Stimulated activated naive CD8-positive, alpha-beta T cell treated with anti-CD3 and anti-CD28 coated beads, Interleukin-15, Interleukin-2, amounts not matched to agents 100 U/mL and 50 U/mL, for 24 hours (primary cell): ENCODE data around the gene ECI2.

ENCODE experiments used
- ATAC-seq: fragments of 150-1000 bp; cut with Tn5 transposase; one replicate; pipeline ENCODE4 v1.10.0; 2021
- DNase-seq: peaks from one replicate; pipeline ENCODE4 v3.0.0; 2021

Gene ECI2, protein sequence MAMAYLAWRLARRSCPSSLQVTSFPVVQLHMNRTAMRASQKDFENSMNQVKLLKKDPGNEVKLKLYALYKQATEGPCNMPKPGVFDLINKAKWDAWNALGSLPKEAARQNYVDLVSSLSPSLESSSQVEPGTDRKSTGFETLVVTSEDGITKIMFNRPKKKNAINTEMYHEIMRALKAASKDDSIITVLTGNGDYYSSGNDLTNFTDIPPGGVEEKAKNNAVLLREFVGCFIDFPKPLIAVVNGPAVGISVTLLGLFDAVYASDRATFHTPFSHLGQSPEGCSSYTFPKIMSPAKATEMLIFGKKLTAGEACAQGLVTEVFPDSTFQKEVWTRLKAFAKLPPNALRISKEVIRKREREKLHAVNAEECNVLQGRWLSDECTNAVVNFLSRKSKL

DNA sequence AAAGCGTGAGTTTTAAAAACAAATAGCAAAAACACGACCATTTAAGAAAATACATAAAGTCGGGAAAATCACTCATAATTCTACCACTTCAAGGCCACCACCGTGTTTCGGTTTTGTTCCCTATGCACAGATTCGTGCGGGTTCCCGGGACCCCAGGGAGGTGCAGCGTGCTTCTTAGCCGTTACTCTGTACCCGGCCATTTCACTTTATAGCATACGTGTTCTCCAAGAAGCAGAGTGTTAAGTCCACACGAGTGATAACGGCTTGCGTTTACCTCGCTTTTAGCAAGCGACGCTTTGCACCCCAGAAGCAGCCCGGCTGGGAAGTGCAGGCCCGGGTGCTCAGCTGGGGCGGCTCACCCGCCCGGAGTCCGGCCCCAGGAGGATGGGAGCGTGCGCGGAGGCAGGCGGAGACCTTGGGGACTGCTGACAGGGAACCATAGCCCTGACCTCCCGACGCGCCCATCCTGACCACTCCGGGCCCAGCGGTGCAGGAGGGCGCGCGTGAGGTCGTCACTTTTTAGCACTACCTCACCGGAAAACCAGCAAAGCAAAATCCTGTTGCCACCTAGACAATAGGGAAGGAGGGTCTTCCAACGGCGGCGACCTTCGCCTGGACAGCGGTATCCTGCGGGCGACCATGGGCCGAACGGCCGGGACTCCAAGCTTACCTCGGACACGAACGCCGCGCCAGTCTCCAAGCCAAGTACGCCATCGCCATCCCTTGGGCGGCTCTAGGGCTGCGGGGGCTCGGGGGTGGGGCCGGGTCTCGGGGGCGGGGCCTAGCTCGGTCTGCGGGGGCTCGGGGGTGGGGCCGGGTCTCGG is at the start of gene ECI2:
Gene ECI2, minus strand, starts transcription at position 735 of the 824 bp plus-strand sequence. Its CDS starts 15 bp downstream, at position 720.
- peak; percentile 60 for ATAC-seq
- peak; percentile 62 for DNase-seq

DNA sequence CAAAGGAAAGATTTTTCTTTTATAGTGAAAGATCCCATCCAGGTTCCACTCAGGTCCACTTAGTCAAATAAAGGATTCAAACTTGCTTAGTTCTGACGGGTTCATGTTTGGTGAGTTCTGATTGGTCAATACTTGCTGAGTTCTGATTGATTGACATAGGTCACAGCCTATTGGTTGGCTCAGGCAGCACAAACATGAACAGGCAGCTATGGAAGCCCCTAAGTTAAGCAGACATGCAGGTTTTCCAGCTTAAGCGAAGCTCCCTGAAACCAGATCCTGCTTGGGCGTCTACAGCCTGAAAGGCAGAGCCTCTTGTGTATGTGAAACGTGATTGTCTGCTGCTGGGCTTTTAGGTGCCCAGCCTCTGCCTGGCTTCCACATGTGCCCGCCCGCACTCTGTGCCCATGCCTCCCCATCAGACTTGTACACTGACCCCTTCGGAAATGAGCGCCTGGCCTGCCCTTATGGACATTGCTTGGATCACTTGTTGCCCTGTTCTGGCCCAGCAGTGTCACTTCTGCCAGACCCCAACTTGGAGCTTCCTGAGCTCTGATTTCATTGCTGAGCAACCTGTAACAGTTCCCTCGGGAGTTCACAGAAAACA is 45.4 kb upstream of the ECI2 start:
- ATAC-seq: no peak
- DNase-seq: no peak

DNA sequence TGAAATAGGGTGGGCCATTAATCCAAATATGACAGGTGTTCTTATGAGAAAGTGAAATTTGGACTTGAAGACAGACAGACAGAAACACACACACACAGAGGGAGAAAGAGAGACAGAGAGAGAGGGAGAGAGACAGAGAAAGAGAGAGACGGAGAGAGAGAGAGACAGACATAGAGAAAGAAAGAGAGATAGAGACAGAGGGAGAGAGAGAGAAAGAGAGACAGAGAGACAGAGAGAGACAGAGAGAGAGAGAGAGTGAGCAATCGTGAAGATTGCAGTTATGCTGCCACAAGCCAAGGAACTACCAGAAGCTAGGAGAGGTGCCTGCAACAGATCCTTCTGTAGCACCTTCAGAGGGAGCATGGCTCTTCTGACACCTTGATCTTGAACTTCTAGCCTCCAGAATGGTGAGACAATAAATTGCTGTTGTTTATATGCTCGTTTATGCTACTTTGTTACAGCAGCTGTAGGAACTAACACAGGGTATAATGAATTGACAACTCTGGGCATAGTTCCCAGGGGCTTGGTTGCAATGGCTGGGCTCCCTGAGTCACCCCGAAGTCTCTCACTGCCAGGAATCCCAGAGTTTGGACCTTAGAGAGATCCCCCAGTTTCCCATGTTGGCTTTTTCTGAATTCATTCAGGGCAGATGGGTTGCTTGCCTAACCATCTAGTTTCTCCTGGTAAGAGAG is 44.7 kb upstream of the ECI2 start:
- no peak for ATAC-seq
- DNase-seq: no peak

DNA sequence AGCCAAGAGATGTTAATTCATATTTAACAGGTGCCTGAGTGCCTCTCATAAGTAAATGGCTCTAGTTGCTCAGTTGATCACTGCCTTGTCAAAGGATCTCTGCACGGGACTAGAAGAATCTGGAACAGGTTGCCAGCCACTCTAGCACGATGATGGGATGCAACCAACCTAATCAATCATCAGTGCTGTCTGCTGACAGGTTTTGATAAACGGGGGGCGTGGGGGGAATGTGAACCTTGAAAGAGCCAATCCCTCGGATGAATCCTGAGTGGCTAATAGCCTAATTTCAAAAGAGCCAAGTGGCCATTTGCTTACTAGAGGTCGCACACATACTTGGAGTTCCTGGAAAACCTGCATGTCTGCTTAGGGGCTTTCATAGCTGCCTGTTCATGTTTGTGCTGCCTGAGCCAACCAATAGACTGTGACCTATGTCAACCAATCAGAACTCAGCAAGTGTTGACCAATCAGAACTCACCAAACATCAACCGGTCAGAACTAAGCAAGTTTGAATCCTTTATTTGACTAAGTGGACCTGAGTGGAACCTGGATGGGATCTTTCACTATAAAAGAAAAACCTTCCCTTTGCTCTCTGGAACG is 43.5 kb upstream of the ECI2 start:
- no peak for DNase-seq
- no peak for ATAC-seq

DNA sequence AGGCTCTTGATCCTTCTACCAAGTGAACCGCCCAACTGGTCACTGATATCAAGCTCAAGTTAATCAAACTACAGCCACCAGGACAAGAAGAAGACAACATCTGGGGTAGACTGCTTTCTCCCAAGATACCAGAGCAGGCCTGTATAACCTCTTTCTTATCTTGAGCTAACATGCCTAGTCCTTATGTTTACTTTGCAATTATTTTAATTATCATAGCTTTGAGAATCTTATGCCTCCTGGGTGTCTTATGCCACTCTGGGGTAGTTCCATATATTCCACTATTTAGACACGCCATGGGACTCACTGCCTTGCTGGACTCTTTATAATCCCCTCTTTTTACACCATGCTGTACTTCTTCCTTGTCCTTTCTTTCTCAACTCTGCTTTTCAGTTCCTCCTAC is 41.5 kb upstream of the ECI2 start:
- no peak for ATAC-seq

DNA sequence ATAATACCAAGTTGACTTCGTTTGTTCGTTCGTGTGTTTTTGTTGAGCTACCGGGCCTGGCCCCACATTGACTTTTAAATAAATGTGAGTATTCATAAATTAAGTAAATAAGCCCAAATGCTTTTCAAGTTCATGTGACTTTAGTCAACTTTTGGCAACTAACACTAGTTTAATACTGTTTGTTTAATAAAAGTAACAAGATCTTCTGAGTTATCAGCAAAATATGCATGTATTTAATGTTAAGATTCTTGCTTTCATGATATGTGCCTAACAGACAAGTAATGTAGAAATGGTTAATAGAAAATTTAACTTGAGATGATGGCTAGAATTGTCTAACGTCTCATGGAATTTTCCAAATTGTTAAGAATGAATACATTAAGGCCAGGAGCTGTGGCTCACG is 38.7 kb upstream of the ECI2 start:
- DNase-seq (no peak), ATAC-seq (no peak)

More for the DNA sequence above, 41.5 kb upstream of the ECI2 start:
- DNase-seq: no peak

DNA sequence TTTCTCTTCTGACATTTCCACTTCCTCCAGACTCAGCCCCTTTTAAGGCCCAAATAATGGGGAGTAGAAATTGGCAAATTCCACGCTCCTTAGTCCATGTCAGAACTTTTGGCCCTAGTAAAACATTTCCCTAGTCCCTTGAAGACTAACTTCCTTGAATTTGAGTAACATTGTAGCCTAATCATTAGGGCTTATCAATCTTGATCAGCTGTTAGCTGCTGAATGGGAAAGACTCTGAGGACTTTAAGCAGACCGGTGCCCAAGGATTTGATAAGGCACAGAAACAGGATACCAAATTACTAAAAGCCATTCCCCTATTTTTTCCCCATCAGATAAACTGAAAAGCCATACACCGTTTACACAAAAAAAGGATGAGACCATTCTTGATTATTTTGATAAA is 37.0 kb upstream of the ECI2 start:
- DNase-seq: no peak
- ATAC-seq: no peak

DNA sequence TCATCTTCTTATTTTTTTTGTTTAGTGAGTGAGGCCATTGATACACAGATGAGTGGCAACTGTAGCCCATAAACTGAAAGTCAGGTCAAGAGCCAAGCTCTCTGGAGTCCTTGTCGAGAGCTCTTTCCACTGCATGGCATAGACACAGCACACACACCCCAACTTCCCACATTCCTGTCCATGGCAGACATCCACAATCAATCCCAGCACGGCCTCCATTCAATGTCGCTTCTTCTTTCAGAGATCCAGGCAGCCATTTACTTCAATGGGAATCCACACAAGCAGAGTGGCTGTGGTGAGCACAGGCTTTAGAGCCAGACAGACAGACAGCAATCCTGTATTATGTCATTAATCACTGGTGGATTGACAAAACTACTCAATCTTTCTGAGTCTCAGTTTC is 34.9 kb upstream of the ECI2 start:
- DNase-seq: no peak
- no peak for ATAC-seq

DNA sequence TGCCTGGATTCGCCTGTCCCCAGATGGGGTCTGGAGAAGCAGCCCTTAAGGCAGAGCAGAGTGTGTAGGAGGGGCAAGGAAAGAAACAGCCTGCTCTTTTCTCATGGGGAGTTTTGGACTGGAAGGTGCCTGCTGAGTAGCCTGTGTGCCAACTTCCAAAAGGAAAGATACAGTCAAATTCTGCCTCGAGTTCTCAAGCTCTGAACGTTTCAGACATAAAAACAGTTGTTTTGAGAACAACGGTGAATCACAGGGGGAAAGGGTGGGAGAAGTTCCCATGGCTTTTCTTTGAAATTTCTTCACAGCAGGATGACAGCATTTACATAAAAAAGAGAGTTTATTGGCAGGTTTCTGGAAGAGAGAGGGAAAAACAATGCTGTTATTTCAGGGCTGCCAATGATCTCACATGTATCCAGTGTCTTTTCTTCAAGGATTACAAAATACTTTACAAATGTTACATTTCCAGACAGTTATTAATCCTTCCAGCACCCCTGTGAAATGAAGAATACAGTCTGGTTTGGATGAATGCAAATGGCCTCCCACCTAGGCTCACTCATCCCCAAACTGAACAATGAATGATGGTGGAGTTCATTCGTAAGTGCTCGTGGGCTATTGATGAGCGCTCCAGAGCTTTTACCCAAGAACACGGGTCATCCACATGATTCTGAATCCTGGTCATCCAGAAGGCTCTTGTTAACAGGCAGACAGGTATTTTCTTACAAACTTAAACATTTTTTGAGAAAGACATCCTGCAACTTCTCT is 33.8 kb upstream of the ECI2 start:
- no peak for ATAC-seq
- DNase-seq: no peak

DNA sequence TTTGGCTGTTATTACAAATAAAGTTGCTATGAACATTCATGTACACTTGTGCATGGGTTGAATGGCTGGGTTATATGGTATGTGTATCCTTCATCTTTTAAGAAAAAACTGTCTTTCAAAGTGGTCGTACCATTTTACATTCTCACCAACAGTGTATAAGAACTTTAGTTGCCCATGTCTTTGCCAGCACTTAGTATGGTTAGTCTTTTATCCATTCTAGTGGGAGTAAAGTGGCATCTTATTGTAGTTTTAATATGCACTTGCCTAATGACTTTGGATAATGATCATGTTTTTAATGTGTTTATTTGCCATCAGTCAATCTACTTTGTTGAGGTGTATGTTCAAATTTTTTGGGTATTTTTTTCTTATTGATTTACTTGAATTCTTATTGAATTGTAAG is 32.5 kb upstream of the ECI2 start:
- no peak for ATAC-seq

DNA sequence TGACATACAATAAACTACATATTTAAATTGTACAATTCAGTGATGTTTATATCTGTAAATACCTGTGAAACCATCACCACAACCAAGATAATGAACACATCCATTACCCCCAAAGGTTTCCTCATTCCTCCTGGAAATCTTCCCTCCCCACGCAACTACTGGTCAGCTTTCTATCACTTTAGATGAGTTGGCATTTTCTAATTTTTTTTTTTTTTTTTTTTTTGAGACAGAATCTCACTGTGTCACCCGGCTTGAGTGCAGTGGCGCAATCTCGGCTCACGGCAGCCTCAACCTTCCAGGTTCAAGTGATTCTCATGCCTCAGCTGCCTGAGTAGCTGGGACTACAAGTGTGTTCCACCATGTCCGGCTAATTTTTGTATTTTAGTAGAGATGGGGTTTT is 31.7 kb upstream of the ECI2 start:
- no peak for DNase-seq
- ATAC-seq: no peak

More for the DNA sequence above, 32.5 kb upstream of the ECI2 start:
- no peak for DNase-seq

DNA sequence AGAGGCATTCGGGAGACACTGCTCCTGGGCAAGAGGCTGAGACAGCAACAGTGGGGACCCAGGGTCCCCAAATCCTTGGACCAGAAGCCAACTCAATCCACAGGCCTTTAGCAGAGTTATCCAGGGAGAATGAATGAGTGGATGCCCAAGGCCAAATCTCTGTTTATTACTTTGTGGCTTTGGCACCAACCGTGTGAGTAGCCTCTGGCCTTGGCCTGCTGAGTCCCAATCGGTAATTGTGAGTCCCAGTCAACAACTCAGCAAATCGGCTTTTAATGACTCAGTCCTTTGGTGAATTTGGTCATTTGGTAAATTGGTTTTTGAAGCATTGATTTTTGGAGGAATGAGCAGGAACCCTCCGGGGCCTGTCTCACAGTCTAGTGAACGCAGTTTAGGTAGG is 29.1 kb upstream of the ECI2 start:
- ATAC-seq (no peak), DNase-seq (no peak)

DNA sequence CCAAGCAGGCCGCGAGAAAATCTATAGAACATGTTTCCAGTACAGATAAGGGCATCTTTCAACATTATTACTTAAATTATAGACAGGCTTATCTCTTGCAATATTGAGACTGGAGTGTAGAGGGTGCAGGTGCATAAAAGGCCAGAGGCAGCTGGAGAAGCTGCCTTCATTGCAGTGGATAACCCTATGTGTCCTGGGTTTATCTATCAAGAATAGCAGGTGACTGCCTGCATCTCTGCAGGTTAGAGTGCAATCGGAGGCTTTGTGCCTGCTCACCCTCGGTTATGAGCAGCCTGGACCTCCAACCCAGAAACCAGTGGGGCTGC is 28.7 kb upstream of the ECI2 start:
- ATAC-seq (no peak), DNase-seq (no peak)

DNA sequence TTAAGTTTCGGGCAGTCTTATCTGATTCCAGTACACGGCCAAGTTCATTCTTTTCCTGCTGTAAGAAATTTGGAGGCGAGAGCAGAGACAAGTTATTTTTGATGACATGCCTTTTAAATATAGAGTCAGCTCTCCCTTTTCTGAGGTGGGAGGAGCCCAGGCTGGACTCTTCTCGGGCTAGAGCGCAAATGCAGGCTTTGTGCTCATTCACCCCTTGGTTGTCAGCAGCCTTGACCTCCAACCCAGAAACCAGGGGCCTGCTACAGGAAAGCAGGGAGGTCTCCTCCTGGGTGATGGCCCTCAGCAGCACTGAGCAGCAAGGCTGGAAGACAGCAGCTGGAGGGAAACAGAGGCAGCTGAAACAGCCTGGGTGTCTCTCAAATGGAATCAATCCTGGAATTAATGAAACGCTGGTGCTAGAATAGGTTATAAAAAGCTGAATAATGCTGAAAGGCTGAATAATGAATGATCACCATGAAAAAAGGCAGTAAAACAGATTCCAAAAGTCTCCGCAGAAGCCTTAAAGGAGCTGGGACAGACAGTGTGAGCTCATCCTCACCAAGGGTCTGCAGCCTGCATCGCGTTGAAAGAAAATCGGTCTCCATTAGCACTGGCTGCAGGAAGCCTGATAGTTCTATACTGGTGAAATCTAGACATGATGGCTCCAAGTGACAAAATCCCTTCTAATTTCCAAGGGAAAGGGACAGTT is 28.2 kb upstream of the ECI2 start:
- DNase-seq (no peak), ATAC-seq (no peak)

DNA sequence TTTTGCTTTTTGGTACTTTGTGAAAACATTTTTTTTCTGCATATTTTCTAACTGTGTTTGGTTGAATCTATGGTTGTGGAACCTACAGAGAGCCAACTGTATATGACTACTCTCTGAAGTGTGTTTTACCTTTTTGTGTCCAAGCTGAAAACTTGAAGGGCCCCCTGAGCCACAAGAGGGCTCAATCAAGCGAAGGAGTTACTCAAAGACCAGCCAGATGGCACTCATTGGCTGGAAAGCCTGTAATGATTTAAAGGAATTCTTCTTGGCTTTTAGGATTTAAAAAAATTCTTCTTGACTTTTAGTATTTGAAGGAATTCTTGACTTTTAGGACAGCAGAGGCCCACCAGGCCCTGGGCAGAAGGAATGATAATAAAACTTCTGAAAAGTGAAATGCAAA is 27.0 kb upstream of the ECI2 start:
- DNase-seq (no peak), ATAC-seq (no peak)

DNA sequence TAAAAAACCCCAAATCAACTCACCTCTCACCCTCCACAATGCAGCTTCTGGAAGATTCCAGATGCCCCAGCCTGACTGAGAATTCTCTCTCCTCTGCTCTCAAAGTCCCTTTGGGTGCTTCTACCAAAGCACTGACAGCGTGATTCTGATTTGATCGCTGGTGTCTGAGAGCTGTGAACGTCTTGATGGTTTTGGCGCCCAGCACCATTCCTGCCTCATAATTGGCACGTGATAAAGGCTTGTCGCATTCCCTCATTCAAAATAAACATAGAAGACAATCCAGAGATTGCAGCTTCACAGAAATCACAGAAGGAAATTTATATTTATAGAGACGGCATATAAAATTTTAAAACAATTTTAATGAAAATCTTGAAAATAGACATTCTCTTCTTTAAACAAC is 24.1 kb upstream of the ECI2 start:
- ATAC-seq: no peak

DNA sequence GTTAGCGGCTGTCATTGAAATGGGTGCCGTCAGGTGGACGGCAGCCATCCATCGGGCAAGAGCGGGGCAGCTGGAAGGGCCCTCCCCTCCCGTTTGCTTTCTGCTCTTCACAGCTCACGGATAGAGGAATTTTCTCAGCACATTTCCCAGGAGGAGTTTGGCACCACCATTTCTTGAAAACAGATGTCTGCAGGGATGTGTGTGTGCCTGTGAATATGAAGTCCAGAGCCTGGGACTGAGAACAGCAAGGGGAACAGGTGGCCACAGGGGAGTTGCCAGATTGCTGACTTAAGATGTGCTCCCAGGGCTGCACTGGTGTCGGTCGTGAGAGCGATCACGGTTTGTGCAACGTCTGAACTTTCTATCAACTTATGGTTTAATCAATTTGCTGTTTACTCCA is 22.1 kb upstream of the ECI2 start:
- ATAC-seq (no peak), DNase-seq (no peak)

More for the DNA sequence above, 24.1 kb upstream of the ECI2 start:
- DNase-seq: no peak

DNA sequence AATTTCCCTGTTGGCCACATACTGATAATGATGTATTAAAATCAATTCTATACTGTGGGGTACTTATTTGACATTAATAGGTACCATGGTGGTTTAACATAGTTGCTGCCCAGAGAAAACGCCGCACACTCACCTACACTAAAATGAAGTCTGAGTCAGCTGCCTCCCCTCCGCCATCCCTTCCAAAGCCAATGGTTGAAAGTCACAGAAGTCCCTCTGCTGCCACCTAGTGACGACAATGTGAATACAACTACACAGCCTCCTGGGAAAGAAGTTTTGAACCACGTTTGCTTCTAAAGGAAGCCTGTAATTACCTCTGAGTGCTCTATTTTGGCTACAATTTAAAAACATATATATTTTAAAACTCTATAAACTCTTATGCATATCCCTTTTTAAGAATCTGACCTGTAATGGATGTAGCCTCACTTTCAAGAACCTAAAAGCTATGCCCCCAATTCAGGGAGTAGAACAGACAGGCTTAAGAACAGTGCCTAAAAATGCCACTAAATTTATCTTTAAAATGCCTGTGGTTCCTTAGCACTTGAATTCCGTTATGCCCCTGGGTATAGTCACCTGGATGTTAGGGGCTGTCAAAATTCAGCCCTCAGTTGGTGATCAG is 20.6 kb upstream of the ECI2 start:
- peak; percentile 91 for ATAC-seq
- DNase-seq: peak; percentile 80

DNA sequence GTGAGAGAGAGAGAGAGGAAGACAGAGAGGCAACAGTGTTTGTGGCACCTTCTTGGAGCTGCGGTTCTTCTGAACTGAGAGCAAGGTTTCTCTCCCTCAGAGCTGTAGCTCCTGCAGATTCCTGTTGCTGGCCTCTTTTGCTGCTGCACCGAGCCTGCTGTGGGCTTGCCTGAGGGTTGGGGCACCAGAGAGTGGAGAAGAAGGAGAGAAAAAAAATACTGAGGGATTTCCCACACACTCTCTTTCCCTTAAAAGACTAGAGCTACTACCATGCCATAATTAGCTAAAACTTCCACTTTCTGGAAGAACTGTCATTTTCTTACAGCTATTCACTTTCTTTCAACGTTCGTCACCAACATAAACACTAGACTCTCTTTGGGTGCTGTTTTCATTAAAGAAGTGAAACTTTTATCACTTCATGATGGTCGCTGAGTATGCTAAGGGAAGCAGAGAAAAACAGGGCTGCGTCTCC is 18.2 kb upstream of the ECI2 start:
- no peak for DNase-seq
- ATAC-seq: no peak

DNA sequence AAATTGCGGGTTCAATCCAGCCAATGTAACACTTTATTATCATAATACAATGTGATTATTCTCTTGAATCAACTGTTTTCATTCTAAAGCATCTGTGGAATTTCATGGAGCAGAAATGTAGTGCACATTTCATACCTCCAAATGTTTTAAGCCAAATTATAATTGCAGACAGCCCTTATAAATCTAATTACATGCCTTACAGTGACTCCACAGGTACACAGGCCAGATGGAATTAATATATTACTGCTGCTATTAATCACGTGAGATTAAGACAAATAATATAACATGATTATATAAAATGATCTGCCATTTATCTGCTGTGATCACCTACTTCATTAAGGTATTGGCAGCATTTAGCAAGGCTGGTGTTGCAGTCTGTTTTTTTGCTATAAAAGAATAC is 9.7 kb upstream of the ECI2 start:
- ATAC-seq (no peak), DNase-seq (no peak)
